ENCODE data around the gene FIGN. TPM values are rescaled to one million over a fixed set of nuclear protein-coding genes. Genes with fewer than 3 reads are reported as not detected.

The FIGN gene
- total and polyA plus RNA-seq, 8 donors, result 1.5 to 8.5 (median 4.6) TPM

DNA sequence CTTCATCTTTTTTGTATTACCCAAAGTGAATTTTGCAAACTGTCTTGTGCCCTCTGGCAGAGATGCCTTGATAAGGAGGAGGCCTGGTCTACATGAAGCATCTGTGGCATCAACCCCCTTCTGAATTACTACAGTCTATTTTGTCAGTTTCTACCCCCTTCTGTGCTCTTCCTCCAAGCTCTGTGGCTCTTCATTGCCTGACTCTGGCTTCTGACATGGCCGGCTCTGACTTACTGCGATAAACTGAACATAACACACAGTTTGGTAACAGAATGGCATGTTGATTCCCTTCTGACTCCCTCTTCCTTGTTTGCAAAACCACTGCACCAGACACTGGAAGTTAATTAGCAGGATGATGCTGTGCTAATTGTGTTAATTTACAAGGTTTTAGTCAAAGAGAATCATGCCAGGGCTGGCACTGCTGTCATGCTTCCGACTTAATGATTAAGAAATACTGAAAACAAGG lies 122.5 kb downstream of the FIGN start:
- 91 to 97% methylated on average over 3 of the region's 3 CpGs for WGBS, 2 donors
- DNase-seq (no peak), ATAC-seq (no peak), FAIRE-seq (no peak)
- intact Hi-C loops (cut with DNase I), result no loop called here
- Histone ChIP-seq H3K9me3 (no peaks in the 10 kb centered on the region), H3K27me3 (no peaks in the 10 kb centered on the region), H3K4me3 (no peak overlapping the region), H3K27ac (no peak overlapping the region), H3K36me3 (peaks cover 0 to 2% (median 0%) of the 10 kb centered on the region in 3 donors), H3K4me1 (no peaks in the 10 kb centered on the region)
- TF ChIP-seq, protein P1, sequence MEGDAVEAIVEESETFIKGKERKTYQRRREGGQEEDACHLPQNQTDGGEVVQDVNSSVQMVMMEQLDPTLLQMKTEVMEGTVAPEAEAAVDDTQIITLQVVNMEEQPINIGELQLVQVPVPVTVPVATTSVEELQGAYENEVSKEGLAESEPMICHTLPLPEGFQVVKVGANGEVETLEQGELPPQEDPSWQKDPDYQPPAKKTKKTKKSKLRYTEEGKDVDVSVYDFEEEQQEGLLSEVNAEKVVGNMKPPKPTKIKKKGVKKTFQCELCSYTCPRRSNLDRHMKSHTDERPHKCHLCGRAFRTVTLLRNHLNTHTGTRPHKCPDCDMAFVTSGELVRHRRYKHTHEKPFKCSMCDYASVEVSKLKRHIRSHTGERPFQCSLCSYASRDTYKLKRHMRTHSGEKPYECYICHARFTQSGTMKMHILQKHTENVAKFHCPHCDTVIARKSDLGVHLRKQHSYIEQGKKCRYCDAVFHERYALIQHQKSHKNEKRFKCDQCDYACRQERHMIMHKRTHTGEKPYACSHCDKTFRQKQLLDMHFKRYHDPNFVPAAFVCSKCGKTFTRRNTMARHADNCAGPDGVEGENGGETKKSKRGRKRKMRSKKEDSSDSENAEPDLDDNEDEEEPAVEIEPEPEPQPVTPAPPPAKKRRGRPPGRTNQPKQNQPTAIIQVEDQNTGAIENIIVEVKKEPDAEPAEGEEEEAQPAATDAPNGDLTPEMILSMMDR (IDR thresholded peaks at IDR 0.05), result no peak

DNA sequence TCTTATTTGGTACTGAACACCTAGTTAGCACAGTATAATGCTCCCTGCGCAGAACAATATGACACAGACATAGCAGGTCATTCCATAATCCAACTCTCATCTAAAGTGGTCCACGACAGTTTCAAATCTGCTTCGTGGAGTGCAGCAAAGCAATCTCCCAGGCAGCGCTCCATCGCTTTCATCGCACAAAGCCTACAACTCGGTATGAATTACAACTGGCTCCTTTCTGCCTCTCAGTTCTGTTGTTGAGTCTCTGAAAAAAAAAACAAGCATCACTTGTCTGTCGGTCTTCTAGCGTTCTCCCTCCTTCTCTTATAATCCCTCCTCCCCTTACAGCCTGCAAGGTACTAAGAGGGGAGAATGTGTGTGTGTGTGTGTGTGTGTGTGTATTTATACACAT lies 123.5 kb downstream of the FIGN start:
- DNase-seq (no peak), FAIRE-seq (no peak), ATAC-seq (no peak)
- H3K9me3 ChIP-seq, result no peaks in the 10 kb centered on the region
- TF ChIP-seq, protein P1 (IDR thresholded peaks at IDR 0.05), result no peak
- no peak overlapping the region for H3K4me3 ChIP-seq
- peaks cover 0 to 2% (median 0%) of the 10 kb centered on the region in 3 donors for H3K36me3 ChIP-seq
- intact Hi-C loops (cut with DNase I), result no loop called here
- no peak overlapping the region for H3K27ac ChIP-seq
- H3K4me1 ChIP-seq, result peaks cover 0 to 3% (median under 1%) of the 10 kb centered on the region in 3 donors
- WGBS, 2 donors, result 95 to 97% methylated on average over 9 of the region's 9 CpGs
- no peaks in the 10 kb centered on the region for H3K27me3 ChIP-seq

DNA sequence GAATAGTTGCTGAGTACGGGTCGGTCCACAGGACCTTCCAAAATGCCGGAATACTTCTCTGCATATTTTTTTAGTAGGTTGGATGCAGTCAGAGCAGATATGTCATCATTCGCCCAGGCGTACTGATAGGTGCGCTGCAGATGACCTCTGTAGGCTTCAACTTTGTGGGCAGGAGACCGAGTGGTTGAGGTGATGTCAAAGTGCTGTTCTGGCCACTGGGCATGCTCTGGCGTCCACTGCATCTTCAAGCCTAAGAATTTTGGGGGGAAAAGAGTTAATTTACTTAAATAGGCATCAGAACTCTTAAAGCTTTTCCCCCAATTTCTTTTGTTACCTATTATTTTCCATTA lies 124.3 kb downstream of the FIGN start:
- H3K4me1 ChIP-seq, result peaks cover 0 to 9% (median 7%) of the 10 kb centered on the region in 3 donors
- WGBS, 2 donors, result 96 to 97% methylated on average over 8 of the region's 8 CpGs
- no peak overlapping the region for H3K4me3 ChIP-seq
- no peaks in the 10 kb centered on the region for H3K27me3 ChIP-seq
- FAIRE-seq, result no peak
- H3K27ac ChIP-seq, result no peak overlapping the region
- no peak for ATAC-seq
- TF ChIP-seq, protein P1 (IDR thresholded peaks at IDR 0.05), result no peak
- DNase-seq, result no peak
- intact Hi-C loops (cut with DNase I), result no loop called here
- H3K9me3 ChIP-seq, result no peaks in the 10 kb centered on the region
- H3K36me3 ChIP-seq, result peaks cover 0 to 2% (median 0%) of the 10 kb centered on the region in 3 donors

DNA sequence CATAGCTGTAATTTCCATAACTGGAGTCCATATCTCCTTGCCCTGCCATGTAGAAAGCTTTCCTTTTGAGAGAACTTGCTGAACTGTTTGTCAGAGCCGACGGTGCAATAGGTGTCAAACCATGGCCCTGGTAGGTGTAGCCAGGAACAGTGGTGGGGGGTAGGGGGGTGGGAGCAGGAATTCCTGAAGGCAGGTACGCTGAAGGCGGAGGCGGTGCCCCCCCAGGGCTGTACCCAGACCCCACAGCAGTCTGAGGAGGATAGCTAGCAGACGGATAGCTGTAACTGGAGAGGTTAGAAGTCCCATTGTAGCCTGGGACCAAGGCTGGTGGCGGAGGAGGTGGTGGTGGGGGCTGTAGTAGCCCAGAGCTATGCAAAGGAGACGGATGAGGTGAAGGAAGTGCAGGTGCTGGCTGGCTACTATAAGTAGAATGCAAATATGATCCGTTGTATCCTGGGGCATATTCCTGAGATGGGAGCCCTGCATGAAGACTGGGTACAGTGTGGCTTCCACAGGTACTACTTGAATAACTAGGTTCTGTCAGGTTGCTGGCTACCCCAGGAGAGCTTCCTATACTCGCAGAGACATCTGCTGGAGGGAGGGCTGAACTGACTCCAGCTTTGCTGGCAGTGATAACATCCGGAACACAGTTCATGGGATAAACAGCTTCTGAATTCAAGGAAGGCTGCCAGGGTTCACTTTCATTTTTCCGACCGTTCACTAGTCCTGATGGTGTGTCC lies 124.8 kb downstream of the FIGN start:
- intact Hi-C loops (cut with DNase I), result no loop called here
- TF ChIP-seq, protein P1 (IDR thresholded peaks at IDR 0.05), result no peak
- H3K9me3 ChIP-seq, result no peaks in the 10 kb centered on the region
- FAIRE-seq, result no peak
- 94 to 97% methylated on average over 13 of the region's 13 CpGs for WGBS, 2 donors
- peaks cover 0 to 9% (median 7%) of the 10 kb centered on the region in 3 donors for H3K4me1 ChIP-seq
- H3K36me3 ChIP-seq, result peaks cover 0 to 2% (median 0%) of the 10 kb centered on the region in 3 donors
- peak in 1 of 6 donors; percentile 40 for DNase-seq
- H3K27ac ChIP-seq, result no peak overlapping the region
- peak in 3 of 4 donors; percentile 23 to 47 (median 34) for ATAC-seq
- H3K4me3 ChIP-seq, result no peak overlapping the region
- H3K27me3 ChIP-seq, result no peaks in the 10 kb centered on the region

DNA sequence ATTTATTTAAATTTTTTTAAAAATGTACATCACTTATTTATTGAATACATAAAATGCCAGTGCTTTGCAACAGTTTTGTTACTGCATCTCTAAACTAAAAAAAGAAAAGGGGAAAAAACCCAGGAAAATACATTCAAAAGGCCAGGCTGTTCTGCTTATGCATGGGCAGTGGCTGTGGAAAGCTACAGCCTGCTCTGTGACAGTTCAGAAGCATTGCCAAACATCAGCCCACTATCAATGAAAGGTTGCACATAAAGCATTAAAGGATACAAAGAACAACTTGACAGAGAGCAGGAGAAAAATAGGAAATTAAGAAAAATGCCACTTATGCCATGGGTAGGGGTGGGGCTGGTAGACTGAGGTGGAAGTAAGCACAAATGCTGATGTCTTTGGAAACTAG lies 128.2 kb downstream of the FIGN start:
- intact Hi-C loops (cut with DNase I), result no loop called here
- Histone ChIP-seq H3K4me3 (no peak overlapping the region), H3K9me3 (no peaks in the 10 kb centered on the region), H3K27ac (no peak overlapping the region), H3K27me3 (no peaks in the 10 kb centered on the region), H3K36me3 (peaks cover 0 to 2% (median 0%) of the 10 kb centered on the region in 3 donors), H3K4me1 (peaks cover 0 to 9% (median 7%) of the 10 kb centered on the region in 3 donors)
- no peak for FAIRE-seq
- TF ChIP-seq, protein P1 (IDR thresholded peaks at IDR 0.05), result no peak
- no peak for DNase-seq
- ATAC-seq, result no peak

Data from pancreas (tissue), 10 donors.